ENCODE data around the gene MTA1.

DNA sequence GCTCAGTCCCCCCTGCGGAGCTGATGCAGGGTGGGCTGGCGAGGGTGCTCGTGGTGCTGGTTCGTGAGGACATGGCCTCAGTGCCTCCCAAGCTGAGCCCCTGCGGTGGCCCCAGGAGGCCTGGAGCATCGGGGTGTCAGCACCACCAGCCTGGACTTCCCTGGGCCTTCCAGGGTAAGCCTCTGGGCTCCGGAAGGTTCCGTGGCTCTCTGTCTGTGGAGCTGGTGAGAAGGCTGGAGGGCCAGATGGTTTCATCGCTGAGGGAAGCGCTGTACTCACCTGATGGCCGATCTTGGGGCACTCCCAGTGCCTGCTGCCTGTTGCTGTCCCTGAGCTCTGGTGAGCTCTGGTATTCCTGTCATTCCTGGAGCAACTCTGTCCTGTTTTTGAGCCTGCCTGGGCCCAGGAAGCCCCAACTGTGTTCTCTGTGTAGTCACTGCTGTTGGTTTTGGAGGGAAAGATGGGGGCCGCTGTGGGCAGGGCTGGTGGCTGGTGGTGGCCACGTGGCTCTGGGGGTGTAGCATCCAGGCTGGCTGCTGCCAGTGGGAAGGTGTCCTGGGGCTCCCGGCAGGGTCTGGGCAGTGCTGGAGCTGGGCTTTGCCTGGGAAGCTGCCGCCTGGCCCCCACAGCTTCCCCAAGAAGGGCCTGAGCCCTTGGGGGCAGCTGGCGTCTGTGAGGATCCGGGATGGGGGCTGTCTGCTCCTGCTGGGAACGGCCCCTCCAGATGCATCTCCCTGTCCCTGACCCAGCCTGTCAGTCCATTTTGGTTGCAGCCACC lies 18.3 kb downstream of the MTA1 start:
- no peak for TF ChIP-seq CTCF (IDR thresholded peaks at IDR 0.05)
- TF ChIP-seq POLR2A (IDR thresholded peaks at IDR 0.05), result no peak

All from adrenal gland (tissue), 5 donors.